ENCODE measurements around the gene MLXIP. TPM values are rescaled to one million over a fixed set of nuclear protein-coding genes. Genes with fewer than 3 reads are reported as not detected.

Gene MLXIP
- polyA plus RNA-seq, 1 experiment, result 4.8 TPM

DNA sequence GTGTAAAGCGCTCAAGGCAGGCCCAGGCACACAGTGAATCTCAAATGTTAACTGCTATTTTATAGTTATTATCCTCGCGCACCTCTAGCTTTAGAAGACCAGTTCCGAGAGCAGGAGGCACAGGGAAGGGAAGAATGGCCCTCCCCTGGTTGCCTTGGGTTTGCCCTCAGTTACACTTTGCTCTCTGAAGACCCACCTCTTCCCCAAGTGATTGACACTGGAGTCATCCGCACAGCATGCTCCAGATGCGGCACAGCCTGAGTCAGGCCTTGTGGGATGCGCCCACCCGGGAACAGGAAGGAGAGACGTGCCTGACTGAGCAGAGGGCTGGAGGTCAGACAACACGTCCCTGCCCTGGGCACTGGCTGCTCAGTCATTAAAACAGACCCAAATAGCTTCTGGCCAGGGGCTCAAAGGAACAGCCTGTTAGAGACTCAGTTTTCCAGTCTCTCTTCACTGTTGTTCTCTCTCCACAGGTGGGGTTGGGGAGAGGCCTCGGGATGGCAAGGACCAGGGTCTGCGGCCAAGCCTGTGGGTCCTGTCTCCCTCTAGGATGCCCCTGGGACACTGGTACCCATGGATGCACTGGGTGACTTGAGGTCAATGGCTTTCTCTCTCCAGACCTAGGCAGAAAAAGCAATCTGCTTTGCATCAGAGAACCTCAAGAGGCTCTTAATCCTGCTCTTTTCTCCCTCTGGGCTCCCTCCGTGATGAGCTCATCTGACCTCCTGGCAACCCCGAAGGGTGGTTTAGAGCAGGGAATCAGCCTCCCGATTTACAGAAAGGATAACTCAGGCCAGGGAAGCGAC lies 13.6 kb upstream of the MLXIP start:
- ChIA-PET POLR2A (interaction anchor here (1.0 kb wide), 1 partner anchor 13 kb away, joined by 3 read pairs; the partner anchor contains the start of gene MLXIP), CTCF (interaction anchor here (0.8 to 3.4 kb wide), 5 partner anchors 10 to 378 kb away, joined by 3 to 35 read pairs (median 6); no protein-coding TSS in a partner anchor)
- DNase-seq (ENCODE audit: low read depth), result no peak
- TF ChIP-seq, protein P1, sequence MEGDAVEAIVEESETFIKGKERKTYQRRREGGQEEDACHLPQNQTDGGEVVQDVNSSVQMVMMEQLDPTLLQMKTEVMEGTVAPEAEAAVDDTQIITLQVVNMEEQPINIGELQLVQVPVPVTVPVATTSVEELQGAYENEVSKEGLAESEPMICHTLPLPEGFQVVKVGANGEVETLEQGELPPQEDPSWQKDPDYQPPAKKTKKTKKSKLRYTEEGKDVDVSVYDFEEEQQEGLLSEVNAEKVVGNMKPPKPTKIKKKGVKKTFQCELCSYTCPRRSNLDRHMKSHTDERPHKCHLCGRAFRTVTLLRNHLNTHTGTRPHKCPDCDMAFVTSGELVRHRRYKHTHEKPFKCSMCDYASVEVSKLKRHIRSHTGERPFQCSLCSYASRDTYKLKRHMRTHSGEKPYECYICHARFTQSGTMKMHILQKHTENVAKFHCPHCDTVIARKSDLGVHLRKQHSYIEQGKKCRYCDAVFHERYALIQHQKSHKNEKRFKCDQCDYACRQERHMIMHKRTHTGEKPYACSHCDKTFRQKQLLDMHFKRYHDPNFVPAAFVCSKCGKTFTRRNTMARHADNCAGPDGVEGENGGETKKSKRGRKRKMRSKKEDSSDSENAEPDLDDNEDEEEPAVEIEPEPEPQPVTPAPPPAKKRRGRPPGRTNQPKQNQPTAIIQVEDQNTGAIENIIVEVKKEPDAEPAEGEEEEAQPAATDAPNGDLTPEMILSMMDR (IDR thresholded peaks at IDR 0.05; ENCODE audit: insufficient read depth, low read depth, low read length), result no peak
- H3K4me3 ChIP-seq (ENCODE audit: low read depth, low read length), result no peak overlapping the region
- H3K27me3 ChIP-seq (ENCODE audit: control insufficient read depth, insufficient read depth, low read length), result no peaks in the 10 kb centered on the region
- H3K36me3 ChIP-seq (ENCODE audit: control insufficient read depth, insufficient read depth, low read length), result no peaks in the 10 kb centered on the region

DNA sequence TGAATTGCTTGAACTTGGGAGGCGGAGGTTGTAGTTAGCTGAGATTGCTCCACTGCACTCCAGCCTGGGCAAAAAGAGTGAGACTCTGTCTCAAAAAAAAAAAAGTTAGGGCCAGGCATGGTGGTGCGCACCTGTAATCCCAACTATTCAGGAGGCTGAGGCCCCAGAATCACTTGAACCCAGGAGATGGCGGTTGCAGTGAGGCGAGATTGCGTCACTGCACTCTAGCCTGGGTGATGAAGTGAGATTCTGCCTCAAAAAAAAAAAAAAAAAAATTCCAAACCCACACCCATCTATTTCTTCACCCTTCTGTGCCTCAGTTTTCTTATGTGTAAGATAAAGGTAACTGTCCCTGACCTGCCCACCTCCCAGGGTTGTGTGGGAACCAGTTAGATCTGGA lies 11.0 kb upstream of the MLXIP start:
- POLR2A ChIA-PET, result no interaction called here
- CTCF ChIA-PET, result interaction anchor here (3.1 kb wide), 1 partner anchor 56 kb away, joined by 20 read pairs; no protein-coding TSS in a partner anchor
- TF ChIP-seq, protein P1 (IDR thresholded peaks at IDR 0.05; ENCODE audit: insufficient read depth, low read depth, low read length), result no peak
- no peaks in the 10 kb centered on the region for H3K36me3 ChIP-seq (ENCODE audit: control insufficient read depth, insufficient read depth, low read length)
- DNase-seq (ENCODE audit: low read depth), result no peak
- H3K4me3 ChIP-seq (ENCODE audit: low read depth, low read length), result no peak overlapping the region
- no peaks in the 10 kb centered on the region for H3K27me3 ChIP-seq (ENCODE audit: control insufficient read depth, insufficient read depth, low read length)

DNA sequence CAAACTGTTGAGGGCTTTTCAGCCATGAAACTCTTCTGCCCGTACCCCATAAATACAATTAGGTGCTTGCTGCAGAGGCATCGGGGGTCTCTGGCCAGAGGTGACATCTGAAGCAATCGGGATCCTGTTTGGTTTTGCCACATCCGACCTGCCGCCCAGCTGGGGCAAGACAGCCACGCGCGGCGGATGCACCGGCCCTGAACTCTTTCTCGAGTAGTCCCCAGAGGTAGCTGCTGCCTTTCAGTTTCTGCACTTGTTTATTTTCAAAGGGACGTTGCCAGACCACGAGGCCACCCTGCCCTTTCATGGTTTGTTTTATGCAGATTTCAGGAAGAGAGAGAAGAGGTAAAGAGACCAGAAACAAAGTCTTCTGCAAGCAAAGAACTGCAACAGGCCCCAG lies 10.6 kb upstream of the MLXIP start:
- no peak overlapping the region for H3K4me3 ChIP-seq (ENCODE audit: low read depth, low read length)
- CTCF ChIA-PET, result no interaction called here

DNA sequence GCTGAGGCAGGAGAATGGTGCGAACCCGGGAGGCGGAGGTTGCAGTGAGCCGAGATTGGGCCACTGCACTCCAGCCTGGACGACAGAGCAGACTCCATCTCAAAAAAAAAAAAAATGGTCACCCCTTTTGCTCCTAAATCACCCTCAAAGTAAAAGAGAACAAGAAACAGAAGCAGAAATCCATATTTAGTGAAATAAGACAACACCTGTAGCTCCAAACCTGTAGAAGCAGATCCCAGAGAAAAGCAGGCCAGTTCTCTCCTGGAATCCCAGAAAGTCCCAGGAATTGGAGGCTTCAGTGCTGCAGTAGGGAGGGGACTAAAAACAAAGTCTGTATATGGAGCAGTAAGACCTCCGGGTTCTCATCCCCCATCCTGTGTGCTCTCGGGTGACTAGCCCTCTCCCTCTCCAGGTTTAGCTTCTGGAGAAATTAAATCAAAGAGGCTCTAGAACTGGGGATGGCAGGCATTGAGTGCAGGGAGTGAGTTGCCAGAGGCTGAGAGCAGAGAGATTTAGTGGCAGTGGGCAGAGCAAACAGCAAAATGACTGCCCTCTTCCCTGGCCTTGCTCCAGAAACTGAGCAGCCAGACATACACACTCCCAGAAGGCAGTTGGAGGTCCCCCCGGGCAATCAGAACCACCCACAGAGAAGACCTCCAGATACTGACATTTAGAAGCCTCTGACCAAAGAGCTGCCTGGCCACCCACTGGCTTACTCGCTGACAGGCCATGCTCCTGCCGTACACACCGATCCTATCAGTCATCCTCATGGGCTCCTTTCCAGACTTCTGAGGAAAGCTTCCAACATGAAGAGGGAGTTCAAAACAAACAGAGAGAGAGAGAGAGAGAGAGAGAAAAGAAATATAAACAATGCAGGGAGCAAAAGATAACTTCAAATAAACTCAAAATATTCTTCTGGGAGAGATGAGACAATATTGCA lies 6.3 kb upstream of the MLXIP start:
- Histone ChIP-seq H3K36me3 (ENCODE audit: control insufficient read depth, insufficient read depth, low read length) (no peaks in the 10 kb centered on the region), H3K4me3 (ENCODE audit: low read depth, low read length) (no peak overlapping the region), H3K27me3 (ENCODE audit: control insufficient read depth, insufficient read depth, low read length) (no peaks in the 10 kb centered on the region)
- TF ChIP-seq, protein P1 (IDR thresholded peaks at IDR 0.05; ENCODE audit: insufficient read depth, low read depth, low read length), result no peak
- CTCF ChIA-PET, result interaction anchor here (0.9 to 1.5 kb wide), 4 partner anchors 17 to 51 kb away, joined by 3 to 9 read pairs (median 4); no protein-coding TSS in a partner anchor
- DNase-seq (ENCODE audit: low read depth), result peak; percentile 81
- POLR2A ChIA-PET, result no interaction called here

More for the DNA sequence above, 10.6 kb upstream of the MLXIP start:
- POLR2A ChIA-PET, result no interaction called here
- DNase-seq (ENCODE audit: low read depth), result no peak
- TF ChIP-seq, protein P1 (IDR thresholded peaks at IDR 0.05; ENCODE audit: insufficient read depth, low read depth, low read length), result no peak
- H3K36me3 ChIP-seq (ENCODE audit: control insufficient read depth, insufficient read depth, low read length), result no peaks in the 10 kb centered on the region
- H3K27me3 ChIP-seq (ENCODE audit: control insufficient read depth, insufficient read depth, low read length), result no peaks in the 10 kb centered on the region

DNA sequence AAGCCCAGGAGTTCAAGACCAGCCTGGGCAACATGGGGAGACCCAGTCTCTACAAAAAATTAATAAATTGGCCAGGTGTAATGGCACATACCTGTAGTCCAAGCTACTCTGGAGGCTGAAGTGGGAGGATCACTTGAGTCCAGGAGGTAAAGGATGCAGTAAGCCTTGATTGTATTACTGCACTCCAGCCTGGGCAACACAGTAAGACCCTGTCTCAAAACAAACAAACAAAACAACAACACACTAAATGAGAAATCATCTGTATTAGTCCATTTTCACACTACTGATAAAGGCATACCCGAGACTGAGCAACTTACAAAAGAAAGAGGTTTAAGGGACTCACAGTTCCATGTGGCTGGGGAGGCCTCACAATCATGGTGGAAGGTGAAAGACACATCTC lies 4.7 kb upstream of the MLXIP start:
- ChIA-PET POLR2A (no interaction called here), CTCF (interaction anchor here (2.7 kb wide), 1 partner anchor 50 kb away, joined by 8 read pairs; no protein-coding TSS in a partner anchor)
- DNase-seq (ENCODE audit: low read depth), result no peak
- H3K27me3 ChIP-seq (ENCODE audit: control insufficient read depth, insufficient read depth, low read length), result no peaks in the 10 kb centered on the region
- H3K36me3 ChIP-seq (ENCODE audit: control insufficient read depth, insufficient read depth, low read length), result no peaks in the 10 kb centered on the region
- no peak overlapping the region for H3K4me3 ChIP-seq (ENCODE audit: low read depth, low read length)
- TF ChIP-seq, protein P1 (IDR thresholded peaks at IDR 0.05; ENCODE audit: insufficient read depth, low read depth, low read length), result no peak
